HG03095 (cell line): Measurements from ENCODE around the gene TMEM169.
"Not testable (repeated sequence)": the region's sequence is repeated elsewhere in the genome, so short reads cannot be mapped to it uniquely, and the experiment has no call there.

ENCODE experiments used
- ATAC-seq: cut with Tn5 transposase; IDR thresholded peaks from one replicate; pipeline ENCODE4 v1.9.1; 2021; ENCODE audit warnings: moderate library complexity; ENCODE audit not compliant: unreplicated experiment

TMEM169 gene

DNA sequence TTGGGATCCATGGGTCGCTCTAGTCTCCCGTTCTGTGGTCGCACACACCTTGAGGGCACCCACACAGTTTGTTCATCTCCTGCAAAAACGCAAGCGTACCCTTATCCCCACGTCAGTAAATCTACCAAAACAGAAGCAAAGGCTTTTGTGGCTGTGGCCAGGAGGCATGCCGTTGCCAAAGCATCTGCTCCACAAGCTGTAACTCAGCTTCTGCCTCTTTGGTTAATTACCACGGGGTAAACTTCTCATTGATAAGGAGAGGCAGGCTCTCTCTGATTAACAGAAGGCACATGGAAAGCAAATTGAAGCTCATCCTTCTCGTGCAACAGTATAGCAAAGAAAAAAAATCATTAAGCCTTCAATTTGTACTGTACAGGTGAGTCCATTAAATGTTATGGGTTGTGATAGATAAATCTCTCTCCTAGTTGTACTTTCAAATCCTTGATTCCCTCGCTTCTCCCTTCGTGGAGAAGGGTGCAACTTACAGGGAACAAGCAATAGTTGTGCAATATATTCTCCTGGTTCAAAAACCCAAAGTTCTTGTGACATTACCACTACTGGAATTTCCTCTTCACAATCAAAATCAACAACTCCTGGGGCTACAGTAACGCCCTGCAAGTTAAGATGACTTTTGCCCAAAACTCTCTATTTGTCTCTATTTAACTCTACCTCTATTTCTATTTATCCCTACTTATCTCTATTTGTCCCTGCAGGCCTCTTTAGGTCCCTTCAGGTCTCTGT is 10.4 kb upstream of the TMEM169 start:
- no peak for ATAC-seq

DNA sequence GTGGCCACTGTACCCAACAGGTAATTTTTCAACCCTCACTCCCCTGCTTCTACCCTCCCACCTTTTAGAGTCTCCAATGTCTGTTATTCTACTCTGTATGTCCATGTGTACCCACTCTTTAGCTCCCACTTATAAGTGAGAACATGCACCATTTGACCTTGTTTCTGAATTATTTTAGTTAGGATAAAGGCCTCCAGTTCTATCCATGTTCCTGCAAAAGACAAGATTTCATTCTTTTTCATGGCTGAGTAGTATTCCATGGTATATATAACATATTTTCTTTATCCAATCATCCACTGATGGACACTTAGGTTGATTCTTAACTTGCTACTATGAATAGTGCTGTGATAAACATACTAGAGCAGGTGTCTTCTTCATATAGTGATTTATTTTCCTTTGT is 9.2 kb upstream of the TMEM169 start:
- no peak for ATAC-seq

- ATAC-seq: no peak
Observed at GRCh38 chr2:216073773-216074172, 7.9 kb upstream of the TMEM169 start.

- no peak for ATAC-seq
Observed at GRCh38 chr2:216074380-216074779, 7.3 kb upstream of the TMEM169 start.

GRCh38 chr2:216074794-216075193 is 6.9 kb upstream of the TMEM169 start:
- no peak for ATAC-seq

DNA sequence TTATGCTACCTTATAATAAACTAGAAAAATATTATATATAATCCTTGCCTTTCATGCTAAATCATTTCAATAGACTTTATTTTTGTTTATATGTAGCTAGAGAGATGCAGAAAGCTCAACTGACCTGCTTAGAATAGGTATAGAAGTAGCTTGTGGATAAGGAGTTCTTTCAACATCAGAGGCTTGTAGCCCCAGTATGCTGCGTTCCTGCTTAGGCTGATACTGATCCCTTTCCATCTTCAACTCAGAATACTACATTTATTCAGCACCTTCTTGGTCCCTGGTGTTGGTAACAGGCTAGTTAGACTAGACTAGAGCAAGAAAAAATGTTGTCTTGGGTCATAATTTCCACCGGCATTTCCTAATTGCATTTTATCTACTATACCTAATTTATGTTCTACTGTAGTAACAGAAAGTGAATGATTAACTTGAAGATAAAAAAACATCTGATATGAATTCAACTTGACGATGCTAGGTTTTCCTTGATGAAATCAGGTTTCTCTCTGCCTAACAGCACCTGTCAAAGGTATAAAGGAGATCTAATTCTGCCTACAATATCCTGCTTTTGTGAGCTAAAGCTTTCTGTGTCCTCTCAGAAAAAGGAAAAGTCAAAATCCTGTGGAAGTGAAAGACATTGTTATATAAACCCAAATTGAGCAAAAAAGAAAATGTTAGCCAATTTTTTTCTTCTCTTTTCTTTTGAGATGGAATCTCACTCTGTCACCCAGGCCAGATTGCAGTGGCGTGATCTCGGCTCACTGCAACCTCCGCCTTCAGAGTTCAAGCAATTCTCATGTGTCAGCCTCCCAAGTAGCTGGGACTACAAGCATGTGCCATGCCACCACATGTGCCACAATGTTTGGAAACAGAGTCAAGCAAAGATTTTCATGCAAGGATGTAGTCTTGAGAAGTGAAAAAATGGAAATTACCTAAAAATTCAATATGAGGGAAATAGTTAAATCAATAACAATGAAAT is 5.9 kb upstream of the TMEM169 start:
- no peak for ATAC-seq

DNA sequence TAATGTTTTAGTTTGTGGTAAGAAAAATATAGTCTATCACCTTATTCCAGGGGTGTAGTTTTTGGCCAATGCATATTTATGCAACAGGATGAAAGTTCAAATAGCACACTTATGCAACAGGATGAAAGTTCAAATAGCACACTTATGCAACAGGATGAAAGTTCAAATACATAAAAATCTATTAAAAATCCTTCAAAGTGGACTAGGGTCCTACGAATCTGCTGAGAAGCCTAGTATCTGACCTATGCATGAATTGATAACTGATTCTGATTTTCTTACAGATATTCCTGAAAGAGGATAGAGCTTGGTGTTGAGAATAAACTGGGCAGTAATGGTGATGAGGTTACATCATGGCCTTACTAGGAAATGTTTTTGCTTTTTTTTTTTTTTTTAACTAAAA is 2.9 kb upstream of the TMEM169 start:
- ATAC-seq: no peak

DNA sequence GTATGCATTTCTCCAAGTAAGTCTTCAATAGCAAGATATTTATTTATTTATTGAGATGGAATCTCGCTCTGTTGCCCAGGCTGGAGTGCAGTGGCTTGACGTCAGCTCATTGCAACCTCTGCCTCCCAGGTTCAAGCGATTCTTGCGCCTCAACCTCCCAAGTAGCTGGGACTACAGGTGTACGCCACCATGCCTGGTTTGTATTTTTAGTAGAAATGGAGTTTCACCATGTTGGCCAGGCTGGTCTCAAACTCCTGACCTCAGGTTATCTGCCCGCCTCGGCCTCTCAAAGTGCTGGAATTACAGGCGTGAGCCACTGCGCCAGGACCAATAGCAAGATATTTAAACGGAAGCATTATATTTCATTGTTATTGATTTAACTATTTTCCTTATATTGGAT is 1.7 kb upstream of the TMEM169 start:
- not testable (repeated sequence) for ATAC-seq

- ATAC-seq: no peak
Observed at GRCh38 chr2:216081012-216081411, 707 bp upstream of the TMEM169 start.

DNA sequence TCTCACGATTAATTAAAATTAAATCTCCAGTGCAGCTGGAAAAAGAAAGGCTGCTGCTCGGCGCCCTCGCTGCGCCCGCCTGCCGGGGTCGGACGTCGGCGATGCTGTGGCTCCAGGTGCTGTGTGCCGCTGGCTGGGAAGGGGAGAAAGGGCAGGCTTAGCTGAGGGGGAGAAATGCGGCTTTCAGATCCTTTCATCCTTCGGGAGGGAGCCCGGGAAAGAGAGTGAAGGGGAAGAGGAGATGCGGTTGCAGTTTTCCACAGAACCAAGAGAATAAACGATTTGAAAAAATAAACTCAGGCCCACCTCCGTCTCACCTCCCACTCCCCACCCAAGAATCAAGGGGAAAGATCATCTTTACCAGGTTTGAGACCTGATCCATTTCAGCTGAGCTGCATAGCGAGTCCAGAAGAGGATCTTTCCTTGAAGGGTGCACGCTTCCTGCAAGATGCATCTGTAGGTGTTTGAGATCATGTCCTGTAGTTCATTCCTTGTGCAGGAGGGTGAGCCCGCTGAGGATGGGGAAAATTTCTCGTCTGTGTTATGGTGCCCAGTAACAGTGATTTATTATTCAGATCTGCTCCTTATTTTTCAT is 495 bp downstream of the TMEM169 start:
- no peak for ATAC-seq

GRCh38 chr2:216082805-216083204 is 1.1 kb downstream of the TMEM169 start:
- no peak for ATAC-seq

DNA sequence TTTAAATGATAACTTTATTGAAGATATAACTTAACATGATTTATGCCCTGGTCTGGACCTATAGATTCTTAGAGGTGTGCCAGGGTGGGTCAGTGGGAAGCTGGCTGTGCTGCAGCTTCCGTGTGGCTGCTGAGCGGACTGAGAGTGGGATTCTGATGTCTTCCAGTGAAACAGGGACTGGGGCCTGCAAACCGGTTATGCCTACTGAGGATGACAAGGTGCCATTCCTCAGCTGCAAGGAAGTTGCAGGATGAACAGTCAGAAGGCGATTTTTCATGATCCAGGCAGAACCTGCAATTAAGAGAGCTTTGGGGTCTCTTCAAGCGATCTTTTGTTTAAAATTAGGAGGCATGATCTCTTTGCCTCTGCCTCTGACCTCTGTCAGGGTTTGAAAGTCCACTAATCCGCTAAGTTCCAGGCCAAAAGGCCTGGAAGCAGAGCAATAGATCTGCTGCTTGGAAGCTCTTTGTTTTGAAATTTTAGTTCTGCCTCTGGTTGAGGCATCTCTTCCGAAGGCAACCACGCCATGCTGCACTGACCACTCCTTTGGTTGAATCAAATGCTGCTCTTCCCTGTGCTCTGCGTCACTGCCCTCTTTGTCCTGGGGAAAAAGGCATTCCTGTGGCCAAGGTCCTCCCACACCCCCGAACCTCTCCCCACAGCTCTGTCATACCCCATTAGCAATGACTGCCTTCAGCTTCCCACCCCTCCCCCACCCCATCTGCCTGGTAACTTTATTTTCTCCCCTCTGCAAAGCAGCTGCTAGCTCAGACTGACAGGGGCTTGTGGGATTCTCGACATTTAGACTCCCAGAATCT is 2.0 kb downstream of the TMEM169 start:
- ATAC-seq: no peak

DNA sequence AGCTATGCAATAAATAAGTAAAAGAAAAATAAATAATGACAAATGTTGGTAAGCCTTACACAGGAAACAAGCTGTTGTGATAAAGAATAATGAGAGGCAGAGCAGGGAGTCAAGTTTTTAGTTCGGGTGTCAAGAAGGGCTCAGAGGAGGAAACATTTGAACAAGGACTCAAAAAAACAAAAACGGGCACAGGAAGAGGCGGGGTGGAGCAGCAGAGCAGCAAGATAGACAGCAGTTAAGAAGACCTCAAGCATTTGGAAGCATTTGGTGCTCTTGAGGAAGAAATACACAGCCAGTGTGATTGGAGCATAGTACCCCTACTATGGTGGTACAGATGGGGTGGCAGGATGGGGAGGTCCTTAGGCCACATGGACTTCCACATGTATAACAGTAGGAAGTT is 2.8 kb downstream of the TMEM169 start:
- ATAC-seq: no peak

DNA sequence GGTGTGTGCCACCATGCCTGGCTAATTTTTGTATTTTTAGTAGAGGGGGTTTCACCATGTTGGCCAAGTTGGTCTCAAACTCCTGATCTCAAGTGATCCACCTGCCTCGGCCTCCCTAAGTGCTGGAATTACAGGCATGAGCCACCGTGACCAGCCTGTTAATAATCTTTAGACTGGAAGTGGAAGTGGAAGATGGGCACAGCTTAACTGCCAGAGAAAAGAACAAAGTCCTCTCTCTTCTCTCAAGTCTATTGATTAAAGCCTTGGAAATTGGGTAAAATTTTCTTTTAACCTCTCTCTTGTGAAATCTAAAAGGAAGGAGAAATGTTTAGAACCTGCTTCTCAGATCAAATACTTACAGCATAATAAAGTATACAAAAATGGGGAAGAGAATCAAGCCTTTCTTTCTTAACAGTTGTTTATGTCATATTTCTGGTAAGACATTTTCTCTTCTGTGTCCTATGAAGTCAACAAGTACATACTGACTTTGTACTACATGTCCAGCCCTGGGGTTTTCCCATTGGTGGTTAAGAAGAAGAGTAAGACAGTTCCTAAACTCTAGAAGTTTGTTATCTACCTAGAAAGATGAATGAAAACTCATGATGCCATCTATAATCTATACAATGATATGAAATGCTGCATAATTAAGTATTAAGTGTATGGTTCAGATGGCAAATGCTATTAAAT is 4.6 kb downstream of the TMEM169 start:
- no peak for ATAC-seq

DNA sequence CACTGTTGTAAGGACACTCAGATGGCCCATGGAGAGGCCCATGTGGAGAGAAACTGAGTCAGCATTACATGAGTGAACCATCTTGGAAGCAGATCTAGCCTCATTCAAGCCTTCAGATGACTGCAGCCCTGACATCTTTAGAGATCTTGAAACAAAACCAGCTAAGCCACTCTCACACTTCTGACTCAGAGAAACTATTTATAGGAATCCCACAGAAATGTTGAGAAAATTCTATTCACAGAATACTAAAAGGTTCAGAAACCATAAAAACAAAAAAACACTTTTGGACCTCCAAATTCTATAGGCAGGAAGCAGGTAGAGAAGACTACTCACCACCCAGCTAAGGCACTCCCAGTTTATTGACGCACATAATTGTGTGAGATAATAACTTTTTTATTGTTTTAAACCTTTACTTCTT is 8.7 kb downstream of the TMEM169 start:
- ATAC-seq: peak; percentile 59

GRCh38 chr2:216092646-216093045 is 10.9 kb downstream of the TMEM169 start:
- ATAC-seq: no peak

DNA sequence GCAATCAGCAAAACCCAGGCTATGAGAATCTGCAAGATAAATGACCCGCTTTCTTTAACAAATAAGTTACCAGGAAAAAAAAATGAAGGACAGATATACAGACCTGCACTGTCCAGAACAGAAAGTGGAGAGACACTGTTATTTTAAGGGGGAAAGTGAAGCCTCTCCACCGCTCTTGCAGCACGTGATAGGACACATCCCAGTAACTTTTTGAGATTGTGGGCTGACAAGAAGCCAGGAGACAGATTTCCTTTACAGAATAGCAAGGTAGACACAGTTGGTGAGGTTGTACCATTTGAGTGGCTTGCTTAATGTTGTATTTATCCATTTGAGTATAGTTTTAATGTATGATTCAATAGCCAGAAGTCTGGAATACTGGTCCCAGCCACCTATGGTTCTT is 13.0 kb downstream of the TMEM169 start:
- ATAC-seq: no peak

DNA sequence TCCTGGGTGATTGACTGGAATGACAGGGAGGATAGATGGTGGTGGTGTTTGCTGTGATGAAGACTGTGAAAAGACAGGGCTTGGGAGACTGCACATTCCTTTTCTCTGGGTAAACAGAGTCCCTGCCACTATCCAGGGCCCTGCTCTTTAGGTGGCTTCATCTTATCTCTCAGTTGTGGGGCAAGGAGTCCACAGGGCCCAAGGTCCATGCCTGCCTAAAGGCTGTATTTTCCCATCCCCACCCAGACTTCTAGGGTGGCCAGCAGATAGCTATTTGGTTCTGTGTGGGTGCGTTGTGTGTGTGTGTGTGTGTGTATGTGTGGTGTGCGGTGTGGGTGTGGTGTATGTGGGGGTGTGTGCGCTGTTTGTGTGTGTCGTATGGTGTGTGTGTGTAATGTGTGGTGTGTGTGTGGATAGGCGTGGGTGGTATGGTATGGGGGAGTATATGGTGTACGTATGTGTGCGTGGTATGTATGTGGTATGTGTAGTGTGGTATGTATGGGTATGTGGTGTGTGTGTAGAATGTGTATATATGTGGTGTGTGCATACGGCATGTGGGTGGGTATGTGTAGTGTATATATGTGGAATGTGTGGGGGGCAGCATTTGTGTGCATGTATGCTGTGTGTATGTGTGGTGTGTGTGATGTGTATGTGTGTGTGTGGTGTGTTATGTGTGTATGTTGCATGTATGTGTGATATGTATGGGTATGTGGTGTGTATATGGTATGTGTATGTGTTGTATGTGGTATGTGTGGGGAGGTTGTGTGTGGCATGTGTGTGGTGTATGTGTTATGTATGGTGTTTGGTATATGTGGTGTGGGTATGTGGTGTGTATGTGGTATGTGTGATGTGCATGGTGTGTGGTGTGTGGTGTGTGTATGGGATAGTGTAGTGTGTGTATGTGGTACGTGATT is 17.0 kb downstream of the TMEM169 start:
- ATAC-seq: no peak

DNA sequence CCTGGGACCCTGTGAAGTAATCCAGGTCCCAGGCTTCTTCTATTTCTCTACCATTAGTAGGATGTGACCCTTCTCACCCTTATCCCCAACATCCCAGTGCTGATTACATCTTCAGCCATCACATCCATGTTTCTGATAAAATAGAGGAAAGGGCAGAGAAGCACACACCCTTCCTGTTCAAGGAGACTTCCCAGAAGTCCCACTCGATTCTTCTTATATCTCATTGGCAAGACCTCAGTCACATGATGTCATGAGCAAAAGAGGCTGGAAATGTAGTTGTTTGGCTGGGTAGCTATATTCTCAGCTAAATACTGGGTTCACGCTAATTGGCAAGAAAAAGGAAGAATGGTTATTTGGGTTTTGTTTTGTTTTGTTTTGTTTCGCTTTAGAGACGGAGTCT is 19.4 kb downstream of the TMEM169 start:
- ATAC-seq: no peak
